SU-DHL-6 (cell line): ENCODE results near the gene CCK.

ENCODE experiments used
- H2AFZ ChIP-seq: fragments of 200-600 bp; sonication (generic); 2 replicates; pipeline ENCODE4 v1.6.1; 2014; ENCODE audit warnings: low read depth, mild to moderate bottlenecking, moderate library complexity, mixed read lengths, antibody characterized with exemption, low read length; ENCODE audit not compliant: severe bottlenecking
- H3F3A ChIP-seq: fragments of 200-600 bp; shearing (Covaris generic); 2 replicates; pipeline ENCODE4 v1.6.0; 2016; ENCODE audit warnings: antibody characterized with exemption, mild to moderate bottlenecking; ENCODE audit not compliant: insufficient read depth
- H3K27ac ChIP-seq: fragments of 200-600 bp; sonication (generic); 2 replicates; pipeline ENCODE4 v1.5.1; 2016; ENCODE audit warnings: low read depth, mild to moderate bottlenecking, low read length, moderate library complexity, mixed read lengths
- H3K27me3 ChIP-seq: fragments of 200-600 bp; sonication (generic), shearing (Covaris generic); 2 replicates; pipeline ENCODE4 v1.6.0; 2014; ENCODE audit warnings: mild to moderate bottlenecking, low read length
- H3K36me3 ChIP-seq: fragments of 200-600 bp; sonication (generic); 2 replicates; pipeline ENCODE4 v1.6.1; 2014; ENCODE audit warnings: mild to moderate bottlenecking, low read length, mixed read lengths
- H3K4me2 ChIP-seq: fragments of 300-600, 200-600 bp; shearing (Covaris generic), sonication (generic); 2 replicates; pipeline ENCODE4 v1.6.0; 2014; ENCODE audit warnings: low read length, low read depth, mild to moderate bottlenecking; ENCODE audit not compliant: poor library complexity, severe bottlenecking
- H3K4me3 ChIP-seq: fragments of 200-600 bp; sonication (generic); 2 replicates; pipeline ENCODE4 v1.5.1; 2014; ENCODE audit warnings: antibody characterized with exemption, low read length, mild to moderate bottlenecking, mixed read lengths; ENCODE audit not compliant: insufficient read depth, poor library complexity, severe bottlenecking
- H3K79me2 ChIP-seq: fragments of 200-600 bp; sonication (generic); 2 replicates; pipeline ENCODE4 v1.6.1; 2014; ENCODE audit warnings: mild to moderate bottlenecking, low read length, moderate library complexity; ENCODE audit not compliant: insufficient read depth
- H3K9ac ChIP-seq: fragments of 200-600 bp; sonication (generic); 2 replicates; pipeline ENCODE4 v1.7.0; 2014; ENCODE audit warnings: mild to moderate bottlenecking, low read length
- H3K9me2 ChIP-seq: fragments of 200-600 bp; sonication (generic); replicated peaks from 2 replicates; pipeline ENCODE4 v1.6.1; 2014; ENCODE audit warnings: low read length; ENCODE audit not compliant: insufficient read depth
- H3K9me3 ChIP-seq: fragments of 200-600 bp; sonication (generic); 2 replicates; pipeline ENCODE4 v1.6.1; 2014; ENCODE audit warnings: low read length, mixed read lengths; ENCODE audit not compliant: insufficient read depth
- H4K20me1 ChIP-seq: fragments of 200-600 bp; sonication (generic); 2 replicates; pipeline ENCODE4 v1.6.1; 2014; ENCODE audit warnings: low read depth, mild to moderate bottlenecking, antibody characterized with exemption, low read length, moderate library complexity, mixed read lengths
- EZH2phosphoT487 ChIP-seq: fragments of 200-600 bp; sonication (generic), shearing (Covaris generic); conservative IDR thresholded peaks from 2 replicates; pipeline ENCODE4 v1.6.1; 2018; ENCODE audit warnings: mild to moderate bottlenecking, antibody characterized with exemption, low read length, moderate library complexity, mixed read lengths
- TF ChIP-seq, protein P1 (sequence below): fragments of 200-600 bp; sonication (generic); IDR thresholded peaks from one replicate; pipeline ENCODE4 v1.5.1; 2017; ENCODE audit warnings: antibody characterized with exemption, mild to moderate bottlenecking, low read length, moderate library complexity; ENCODE audit not compliant: insufficient read depth, poor library complexity, severe bottlenecking

Gene CCK

GRCh38 chr3:42277676-42278075 is 11.7 kb upstream of the CCK start:
- no peak overlapping the region for H3K4me3 ChIP-seq
- H3K36me3 ChIP-seq, result no peaks in the 10 kb centered on the region

DNA sequence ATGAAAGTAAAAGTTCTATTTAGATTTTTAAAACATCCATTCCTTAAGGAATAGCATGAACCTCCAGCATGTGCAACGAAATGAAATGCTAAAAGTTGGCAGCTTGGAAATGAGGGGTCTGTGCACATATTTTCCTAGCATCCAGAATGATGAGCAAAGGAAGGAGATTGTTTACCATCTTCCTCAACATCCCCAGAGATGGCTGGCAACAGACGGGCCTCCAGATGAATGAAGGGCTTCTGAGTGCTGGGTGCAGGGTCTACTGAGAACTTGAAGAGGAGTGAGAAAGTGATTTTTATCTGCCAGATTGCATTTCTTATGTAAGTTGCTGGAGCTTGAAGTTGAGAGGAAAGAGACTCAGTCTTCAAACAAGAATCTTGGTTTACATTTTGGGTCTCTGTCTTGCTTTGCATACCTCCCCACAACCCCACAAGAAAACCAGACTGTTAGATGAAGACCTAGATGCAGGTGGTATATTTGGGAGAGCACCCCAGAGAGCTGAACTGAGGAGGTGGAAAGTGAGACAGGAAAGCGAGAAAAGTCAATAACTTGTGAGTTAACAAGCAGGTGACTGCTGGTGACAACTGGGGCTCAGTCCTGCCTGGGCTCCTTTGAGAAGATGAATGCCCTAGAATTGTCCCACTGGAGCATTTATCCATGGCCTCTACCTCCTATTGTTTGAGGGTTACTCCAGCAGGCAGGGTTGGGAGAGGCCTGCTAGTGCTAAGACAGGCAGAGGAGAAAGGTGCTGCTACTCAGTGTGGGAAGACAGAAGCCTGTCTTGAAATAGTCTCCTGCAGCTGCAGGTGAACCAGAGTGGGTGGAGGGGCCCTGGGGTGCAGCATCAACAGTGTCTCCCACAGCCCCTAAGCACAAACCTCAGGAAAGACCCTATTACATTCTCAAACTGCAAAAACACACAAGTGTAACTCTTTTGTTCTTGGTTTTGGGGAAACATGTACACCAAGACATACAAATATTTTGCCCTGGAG is 10.5 kb upstream of the CCK start:
- Histone ChIP-seq H3K9ac (no peak overlapping the region), H3K4me2 (no peak overlapping the region), H3F3A (no peaks in the 10 kb centered on the region), H3K36me3 (no peaks in the 10 kb centered on the region), H3K9me3 (no peaks in the 10 kb centered on the region), H3K9me2 (no peaks in the 10 kb centered on the region), H3K4me3 (no peak overlapping the region), H3K27me3 (no peaks in the 10 kb centered on the region), H3K27ac (no peak overlapping the region), H3K79me2 (no peaks in the 10 kb centered on the region), H4K20me1 (no peaks in the 10 kb centered on the region), H2AFZ (no peak overlapping the region)
- TF ChIP-seq, protein P1, sequence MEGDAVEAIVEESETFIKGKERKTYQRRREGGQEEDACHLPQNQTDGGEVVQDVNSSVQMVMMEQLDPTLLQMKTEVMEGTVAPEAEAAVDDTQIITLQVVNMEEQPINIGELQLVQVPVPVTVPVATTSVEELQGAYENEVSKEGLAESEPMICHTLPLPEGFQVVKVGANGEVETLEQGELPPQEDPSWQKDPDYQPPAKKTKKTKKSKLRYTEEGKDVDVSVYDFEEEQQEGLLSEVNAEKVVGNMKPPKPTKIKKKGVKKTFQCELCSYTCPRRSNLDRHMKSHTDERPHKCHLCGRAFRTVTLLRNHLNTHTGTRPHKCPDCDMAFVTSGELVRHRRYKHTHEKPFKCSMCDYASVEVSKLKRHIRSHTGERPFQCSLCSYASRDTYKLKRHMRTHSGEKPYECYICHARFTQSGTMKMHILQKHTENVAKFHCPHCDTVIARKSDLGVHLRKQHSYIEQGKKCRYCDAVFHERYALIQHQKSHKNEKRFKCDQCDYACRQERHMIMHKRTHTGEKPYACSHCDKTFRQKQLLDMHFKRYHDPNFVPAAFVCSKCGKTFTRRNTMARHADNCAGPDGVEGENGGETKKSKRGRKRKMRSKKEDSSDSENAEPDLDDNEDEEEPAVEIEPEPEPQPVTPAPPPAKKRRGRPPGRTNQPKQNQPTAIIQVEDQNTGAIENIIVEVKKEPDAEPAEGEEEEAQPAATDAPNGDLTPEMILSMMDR, result no peak
- TF ChIP-seq EZH2phosphoT487, result no peak

More at GRCh38 chr3:42277676-42278075, 11.7 kb upstream of the CCK start:
- H2AFZ ChIP-seq, result no peak overlapping the region
- H3K9ac ChIP-seq, result no peak overlapping the region
- H3K9me2 ChIP-seq, result no peaks in the 10 kb centered on the region
- no peaks in the 10 kb centered on the region for H3K27me3 ChIP-seq
- TF ChIP-seq, protein P1, result no peak
- TF ChIP-seq EZH2phosphoT487, result no peak
- no peaks in the 10 kb centered on the region for H3F3A ChIP-seq
- H3K79me2 ChIP-seq, result no peaks in the 10 kb centered on the region
- H3K27ac ChIP-seq, result no peak overlapping the region
- no peaks in the 10 kb centered on the region for H3K9me3 ChIP-seq
- H3K4me2 ChIP-seq, result no peak overlapping the region
- H4K20me1 ChIP-seq, result no peaks in the 10 kb centered on the region

- no peaks in the 10 kb centered on the region for H4K20me1 ChIP-seq
- no peaks in the 10 kb centered on the region for H3K27me3 ChIP-seq
- TF ChIP-seq, protein P1, result no peak
- no peak for TF ChIP-seq EZH2phosphoT487
- H3K4me3 ChIP-seq, result no peak overlapping the region
- H3K79me2 ChIP-seq, result no peaks in the 10 kb centered on the region
- no peak overlapping the region for H3K9ac ChIP-seq
- H3K27ac ChIP-seq, result no peak overlapping the region
- H3K9me3 ChIP-seq, result no peaks in the 10 kb centered on the region
- H2AFZ ChIP-seq, result no peak overlapping the region
- H3K9me2 ChIP-seq, result no peaks in the 10 kb centered on the region
- H3F3A ChIP-seq, result no peaks in the 10 kb centered on the region
- H3K36me3 ChIP-seq, result no peaks in the 10 kb centered on the region
- no peak overlapping the region for H3K4me2 ChIP-seq
These were observed 9.2 kb upstream of the CCK start for GRCh38 chr3:42275217-42275616.
